Measurements from ENCODE around the gene ZNF497.
A peak's percentile ranks its signal among the peaks of the same experiment; 100 is the strongest.

ZNF497 gene

DNA sequence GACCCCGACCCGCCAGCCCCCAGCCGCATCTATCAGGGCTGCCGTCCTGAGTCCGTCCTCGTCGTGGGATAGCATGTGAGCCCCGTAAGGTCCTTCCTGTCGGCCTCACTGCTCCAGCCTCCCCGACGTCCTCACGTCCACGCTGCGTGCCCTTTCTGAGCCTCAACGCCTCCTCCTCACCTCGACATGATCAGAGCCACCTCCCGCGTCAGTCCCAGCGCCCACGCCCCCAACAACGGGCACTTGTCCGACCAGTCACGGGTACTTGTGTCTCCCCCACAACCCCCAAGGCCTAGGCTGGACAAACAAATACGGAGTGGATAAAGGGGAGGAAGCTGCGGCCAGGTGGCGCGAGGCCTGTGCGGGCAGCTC, 665 bp downstream of the ZNF497 start:
- H4K20me1 ChIP-seq (ENCODE audit: insufficient read depth): no peaks in the 10 kb centered on the region
- peak overlapping the region; percentile 85 for H2AFZ ChIP-seq (ENCODE audit: low read depth)
- H3K27me3 ChIP-seq (ENCODE audit: insufficient read depth, low read depth): no peaks in the 10 kb centered on the region
- H3K36me3 ChIP-seq (ENCODE audit: insufficient read depth): no peaks in the 10 kb centered on the region
- peak overlapping the region; percentile 63 for H3K27ac ChIP-seq
- H3K4me3 ChIP-seq (IDR thresholded peaks at IDR 0.05; ENCODE audit: insufficient read depth, low read depth, low read length): no peak overlapping the region
- no peak for TF ChIP-seq CTCF (conservative IDR thresholded peaks at IDR 0.05; ENCODE audit: low read depth, low read length)
- H3K79me2 ChIP-seq (ENCODE audit: insufficient read depth, low read depth): no peaks in the 10 kb centered on the region
- H3K9ac ChIP-seq: peak overlapping the region; percentile 54; the same call in 1 of the 2 replicates
- no peaks in the 10 kb centered on the region for H3K4me1 ChIP-seq (ENCODE audit: low read depth, poor library complexity, severe bottlenecking)
- peak overlapping the region; percentile 48 for H3K4me2 ChIP-seq

GRCh38 chr19:58357481-58358145, 4.9 kb downstream of the ZNF497 start:
- Histone ChIP-seq H3K79me2 (ENCODE audit: insufficient read depth, low read depth) (no peaks in the 10 kb centered on the region), H3K27me3 (ENCODE audit: insufficient read depth, low read depth) (no peaks in the 10 kb centered on the region; the same call in 1 of the 2 replicates), H4K20me1 (ENCODE audit: insufficient read depth) (no peaks in the 10 kb centered on the region), H3K9ac (no peak overlapping the region), H3K4me3 (IDR thresholded peaks at IDR 0.05; ENCODE audit: insufficient read depth, low read depth, low read length) (no peak overlapping the region), H3K27ac (no peak overlapping the region), H3K4me1 (ENCODE audit: low read depth, poor library complexity, severe bottlenecking) (peaks cover 3% of the 10 kb centered on the region), H3K4me2 (no peak overlapping the region), H2AFZ (ENCODE audit: low read depth) (no peak overlapping the region), H3K36me3 (ENCODE audit: insufficient read depth) (no peaks in the 10 kb centered on the region)
- no peak for TF ChIP-seq CTCF (conservative IDR thresholded peaks at IDR 0.05; ENCODE audit: low read depth, low read length)

- no peaks in the 10 kb centered on the region for H3K36me3 ChIP-seq (ENCODE audit: insufficient read depth)
- no peak overlapping the region for H2AFZ ChIP-seq (ENCODE audit: low read depth)
- no peak for TF ChIP-seq CTCF (conservative IDR thresholded peaks at IDR 0.05; ENCODE audit: low read depth, low read length)
- no peak overlapping the region for H3K27ac ChIP-seq
- no peak overlapping the region for H3K9ac ChIP-seq
- no peaks in the 10 kb centered on the region; the same call in 1 of the 2 replicates for H3K27me3 ChIP-seq (ENCODE audit: insufficient read depth, low read depth)
- no peaks in the 10 kb centered on the region for H3K79me2 ChIP-seq (ENCODE audit: insufficient read depth, low read depth)
- peaks cover 3% of the 10 kb centered on the region for H3K4me1 ChIP-seq (ENCODE audit: low read depth, poor library complexity, severe bottlenecking)
- no peak overlapping the region for H3K4me2 ChIP-seq
- no peaks in the 10 kb centered on the region for H4K20me1 ChIP-seq (ENCODE audit: insufficient read depth)
- H3K4me3 ChIP-seq (IDR thresholded peaks at IDR 0.05; ENCODE audit: insufficient read depth, low read depth, low read length): no peak overlapping the region
Measured at GRCh38 chr19:58356766-58357480, 5.6 kb downstream of the ZNF497 start.

- Histone ChIP-seq H3K27ac (no peak overlapping the region), H3K4me2 (no peak overlapping the region), H3K4me1 (ENCODE audit: low read depth, poor library complexity, severe bottlenecking) (peaks cover 3% of the 10 kb centered on the region), H3K27me3 (ENCODE audit: insufficient read depth, low read depth) (no peaks in the 10 kb centered on the region; the same call in 1 of the 2 replicates), H2AFZ (ENCODE audit: low read depth) (no peak overlapping the region), H4K20me1 (ENCODE audit: insufficient read depth) (no peaks in the 10 kb centered on the region), H3K9ac (no peak overlapping the region), H3K79me2 (ENCODE audit: insufficient read depth, low read depth) (no peaks in the 10 kb centered on the region), H3K4me3 (IDR thresholded peaks at IDR 0.05; ENCODE audit: insufficient read depth, low read depth, low read length) (no peak overlapping the region), H3K36me3 (ENCODE audit: insufficient read depth) (no peaks in the 10 kb centered on the region)
- TF ChIP-seq CTCF (conservative IDR thresholded peaks at IDR 0.05; ENCODE audit: low read depth, low read length): no peak
Measured at GRCh38 chr19:58355908-58356765, 6.4 kb downstream of the ZNF497 start.
